ENCODE results near the gene SCRG1.

Gene SCRG1

GRCh38 chr4:173380987-173381386, 17.9 kb downstream of the SCRG1 start:
- Histone ChIP-seq H3K4me3 (ENCODE audit: low read depth, low read length) (no peak overlapping the region), H3K27ac (ENCODE audit: extremely low read depth, low read depth, low read length) (no peak overlapping the region), H3K9me3 (ENCODE audit: control insufficient read depth, insufficient read depth, low read depth, low read length) (no peaks in the 10 kb centered on the region), H3K4me1 (ENCODE audit: control insufficient read depth, insufficient read depth, low read length) (no peaks in the 10 kb centered on the region), H3K36me3 (ENCODE audit: control insufficient read depth in 2 of 2, insufficient read depth in 1 of 2, low read length in 2 of 2) (peaks cover under 1 to 3% of the 10 kb centered on the region in 2 experiments; a peak in 2 of 3 replicates)
- ChIA-PET POLR2A (interaction anchor here (1.0 kb wide), 1 partner anchor 46 kb away, joined by 3 read pairs; the partner anchor contains the start of gene HMGB2), CTCF (no interaction called here)
- TF ChIP-seq ZNF521 (tag by site-specific recombination; IDR thresholded peaks at IDR 0.05) (no peak), ZNF560 (tag by site-specific recombination; IDR thresholded peaks at IDR 0.05; ENCODE audit: borderline replicate concordance) (no peak), ZNF558 (tag by site-specific recombination; IDR thresholded peaks at IDR 0.05) (no peak), PRDM1 (tag by site-specific recombination; IDR thresholded peaks at IDR 0.05) (no peak), ZSCAN18 (tag by site-specific recombination; IDR thresholded peaks at IDR 0.05) (no peak), ZNF175 (tag by site-specific recombination; IDR thresholded peaks at IDR 0.05) (no peak), MEIS1 (CRISPR knock-in tag; IDR thresholded peaks at IDR 0.05; ENCODE audit: borderline replicate concordance) (no peak)

DNA sequence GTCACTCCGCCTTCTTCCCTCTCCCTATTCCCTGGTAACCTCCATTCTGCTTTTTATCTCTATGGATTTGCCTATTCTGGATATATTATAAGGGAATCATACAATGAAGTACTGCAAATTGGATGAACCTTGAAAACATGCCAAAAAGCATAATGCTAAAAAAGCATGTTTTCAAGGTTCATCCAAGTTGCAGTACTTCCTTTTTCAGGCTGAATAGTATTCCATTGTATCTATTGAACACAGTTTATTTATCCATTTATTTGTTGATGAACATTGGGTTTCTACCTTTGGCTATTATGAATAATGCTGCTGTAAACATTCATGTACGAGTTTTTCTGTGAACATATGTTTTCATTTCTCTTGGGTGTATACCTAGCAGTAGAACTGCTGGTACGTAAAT, 19.0 kb downstream of the SCRG1 start:
- POLR2A ChIA-PET, result no interaction called here
- CTCF ChIA-PET, result no interaction called here

DNA sequence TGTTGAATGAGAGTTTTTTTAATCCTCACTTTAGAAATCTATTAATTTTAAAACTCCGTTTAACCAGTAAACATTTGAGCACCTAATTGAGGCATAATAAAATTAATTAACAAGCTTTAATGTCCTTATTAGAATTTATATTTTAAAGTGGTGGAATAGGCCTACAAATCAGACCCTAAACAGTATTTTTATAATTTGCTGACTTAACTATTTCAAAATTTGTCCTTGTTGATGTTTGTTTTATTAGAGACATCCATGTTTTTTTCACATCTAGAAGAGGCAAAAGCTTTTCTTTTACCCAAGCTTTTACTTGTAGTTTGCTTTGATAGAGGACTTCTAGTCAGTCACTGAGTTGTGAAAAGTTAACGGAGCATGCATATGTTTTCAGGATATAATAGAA, 24.3 kb downstream of the SCRG1 start:
- Histone ChIP-seq H3K4me1 (ENCODE audit: control insufficient read depth, insufficient read depth, low read length) (no peaks in the 10 kb centered on the region), H3K27ac (ENCODE audit: extremely low read depth, low read depth, low read length) (no peak overlapping the region), H3K36me3 (ENCODE audit: control insufficient read depth in 2 of 2, insufficient read depth in 1 of 2, low read length in 2 of 2) (peaks cover 11 to 16% of the 10 kb centered on the region in 2 experiments; a peak in 2 of 3 replicates), H3K4me3 (ENCODE audit: low read depth, low read length) (no peak overlapping the region), H3K9me3 (ENCODE audit: control insufficient read depth, insufficient read depth, low read depth, low read length) (no peaks in the 10 kb centered on the region)
- TF ChIP-seq SETDB1 (IDR thresholded peaks at IDR 0.05; ENCODE audit: insufficient read length, low read length) (no peak), INSM2 (tag by site-specific recombination; IDR thresholded peaks at IDR 0.05) (no peak), TCF7L2 (IDR thresholded peaks at IDR 0.05; ENCODE audit: borderline replicate concordance, low read depth, low read length) (no peak), ZNF184 (tag by site-specific recombination; IDR thresholded peaks at IDR 0.05) (no peak), ZNF292 (tag by site-specific recombination; IDR thresholded peaks at IDR 0.05; ENCODE audit: borderline replicate concordance, low read depth) (no peak), ZNF302 (tag by site-specific recombination; IDR thresholded peaks at IDR 0.05; ENCODE audit: low read depth) (no peak), ZEB2 (tag by site-specific recombination; IDR thresholded peaks at IDR 0.05) (no peak), ZNF701 (tag by site-specific recombination; IDR thresholded peaks at IDR 0.05) (no peak), ZNF146 (tag by site-specific recombination; IDR thresholded peaks at IDR 0.05) (no peak), ZNF664 (tag by site-specific recombination; IDR thresholded peaks at IDR 0.05) (no peak)
- POLR2A ChIA-PET, result interaction anchor here (1.3 kb wide), 1 partner anchor 40 kb away, joined by 4 read pairs; no protein-coding TSS in a partner anchor
- CTCF ChIA-PET, result interaction anchor here (1.4 kb wide), 1 partner anchor 10 kb away, joined by 4 read pairs; no protein-coding TSS in a partner anchor

More for the DNA sequence above, 19.0 kb downstream of the SCRG1 start:
- TF ChIP-seq ZNF585B (tag by site-specific recombination; IDR thresholded peaks at IDR 0.05), result no peak
- TF ChIP-seq ZNF146 (tag by site-specific recombination; IDR thresholded peaks at IDR 0.05), result peak; percentile 88
- TF ChIP-seq, protein P1, sequence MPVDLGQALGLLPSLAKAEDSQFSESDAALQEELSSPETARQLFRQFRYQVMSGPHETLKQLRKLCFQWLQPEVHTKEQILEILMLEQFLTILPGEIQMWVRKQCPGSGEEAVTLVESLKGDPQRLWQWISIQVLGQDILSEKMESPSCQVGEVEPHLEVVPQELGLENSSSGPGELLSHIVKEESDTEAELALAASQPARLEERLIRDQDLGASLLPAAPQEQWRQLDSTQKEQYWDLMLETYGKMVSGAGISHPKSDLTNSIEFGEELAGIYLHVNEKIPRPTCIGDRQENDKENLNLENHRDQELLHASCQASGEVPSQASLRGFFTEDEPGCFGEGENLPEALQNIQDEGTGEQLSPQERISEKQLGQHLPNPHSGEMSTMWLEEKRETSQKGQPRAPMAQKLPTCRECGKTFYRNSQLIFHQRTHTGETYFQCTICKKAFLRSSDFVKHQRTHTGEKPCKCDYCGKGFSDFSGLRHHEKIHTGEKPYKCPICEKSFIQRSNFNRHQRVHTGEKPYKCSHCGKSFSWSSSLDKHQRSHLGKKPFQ (tag by site-specific recombination; IDR thresholded peaks at IDR 0.05), result no peak
- Histone ChIP-seq H3K4me3 (ENCODE audit: low read depth, low read length) (no peak overlapping the region), H3K4me1 (ENCODE audit: control insufficient read depth, insufficient read depth, low read length) (no peaks in the 10 kb centered on the region), H3K9me3 (ENCODE audit: control insufficient read depth, insufficient read depth, low read depth, low read length) (no peaks in the 10 kb centered on the region), H3K36me3 (ENCODE audit: control insufficient read depth in 2 of 2, insufficient read depth in 1 of 2, low read length in 2 of 2) (peaks cover 6% of the 10 kb centered on the region in 2 experiments; a peak in 2 of 3 replicates), H3K27ac (ENCODE audit: extremely low read depth, low read depth, low read length) (no peak overlapping the region)

Data from HEK293 (cell line).